PC-3 (cell line): ENCODE measurements around the gene UPK1B. TPM values are rescaled to one million over a fixed set of nuclear protein-coding genes. Genes with fewer than 3 reads are reported as not detected.

ENCODE experiments used
- ATAC-seq: fragments of 200-7000 bp; cut with Tn5 transposase; 2 replicates; pipeline ENCODE4 v1.9.1; 2020; ENCODE audit warnings: mild to moderate bottlenecking, moderate library complexity
- BruUV-seq: library from RNA; stranded (reverse); fragments of 400-500 nt; replicated peaks from 2 replicates; lab custom pipeline; 2021; lab: Mats Ljungman, UMichigan
- CTCF ChIA-PET: fragments of 300-600 bp; sonication (Branson Sonifier 250); formaldehyde crosslinking; loops from one replicate; lab custom pipeline; 2022; ENCODE audit warnings: antibody characterized with exemption; lab: Charles Lee
- POLR2A ChIA-PET: fragments of 300-600 bp; sonication (Branson Sonifier 250); formaldehyde crosslinking; loops from one replicate; lab custom pipeline; 2022; ENCODE audit warnings: antibody characterized with exemption; ENCODE audit not compliant: unreplicated experiment; lab: Charles Lee
- DNase-seq: peaks from one replicate; pipeline ENCODE4 v3.0.0-alpha.2; 2015
- H2AFZ ChIP-seq: fragments of 300-600 bp; sonication (generic); 2 replicates; pipeline ENCODE4 v1.6.0; 2016; ENCODE audit warnings: antibody characterized with exemption, low read length
- H3F3A ChIP-seq: fragments of 300-600 bp; sonication (generic); one replicate; pipeline ENCODE4 v1.6.0; 2017; ENCODE audit warnings: antibody characterized with exemption, low read length, control low read depth, mild to moderate bottlenecking; ENCODE audit not compliant: unreplicated experiment
- H3K27ac ChIP-seq: fragments of 300-600 bp; sonication (generic); 2 replicates; pipeline ENCODE4 v1.5.1; 2016; ENCODE audit warnings: mild to moderate bottlenecking, low read length
- H3K27me3 ChIP-seq: fragments of 300-600 bp; sonication (generic); 2 replicates; pipeline ENCODE4 v1.6.1; 2016; ENCODE audit warnings: low read length, mixed read lengths
- H3K36me3 ChIP-seq: fragments of 300-600 bp; sonication (generic); 2 replicates; pipeline ENCODE4 v1.6.1; 2016; ENCODE audit warnings: low read depth, mixed run types, low read length, mixed read lengths
- H3K4me1 ChIP-seq: fragments of 300-600 bp; sonication (generic); 2 replicates; pipeline ENCODE4 v1.5.1; 2016; ENCODE audit warnings: low read length; ENCODE audit not compliant: insufficient read depth
- H3K4me2 ChIP-seq: fragments of 300-600 bp; sonication (generic); 2 replicates; pipeline ENCODE4 v1.6.0; 2016; ENCODE audit warnings: low read length
- H3K4me3 ChIP-seq: fragments of 300-600 bp; sonication (generic); 2 replicates; pipeline ENCODE4 v1.5.1; 2016; ENCODE audit warnings: mild to moderate bottlenecking, low read length, mixed read lengths
- H3K79me2 ChIP-seq: fragments of 300-600 bp; sonication (generic); 2 replicates; pipeline ENCODE4 v1.6.1; 2017; ENCODE audit warnings: low read length, mixed read lengths
- H3K9ac ChIP-seq: fragments of 300-600 bp; sonication (generic); 2 replicates; pipeline ENCODE4 v1.6.0; 2016; ENCODE audit warnings: mild to moderate bottlenecking, low read length
- H3K9me2 ChIP-seq: fragments of 300-600 bp; sonication (generic); replicated peaks from 2 replicates; pipeline ENCODE4 v1.6.1; 2016; ENCODE audit warnings: mixed run types, low read length, mixed read lengths
- H3K9me3 ChIP-seq: fragments of 300-600 bp; sonication (generic); 2 replicates; pipeline ENCODE4 v1.6.1; 2016; ENCODE audit warnings: low read length, mixed read lengths
- H4K20me1 ChIP-seq: fragments of 300-600 bp; sonication (generic); 2 replicates; pipeline ENCODE4 v1.6.1; 2016; ENCODE audit warnings: low read length, mixed read lengths
- CTCF ChIP-seq: fragments of 300-600 bp; sonication (generic); conservative IDR thresholded peaks from 2 replicates; pipeline ENCODE4 v1.5.1; 2017; ENCODE audit warnings: antibody characterized with exemption, low read depth, mild to moderate bottlenecking, low read length
- EZH2 ChIP-seq: fragments of 300-600 bp; sonication (generic); IDR thresholded peaks from one replicate; pipeline ENCODE4 v1.6.1; 2017; ENCODE audit warnings: antibody characterized with exemption, mild to moderate bottlenecking, low read length; ENCODE audit not compliant: unreplicated experiment
- EZH2phosphoT487 ChIP-seq: fragments of 300-600 bp; sonication (generic); IDR thresholded peaks from 2 replicates; pipeline ENCODE4 v1.6.1; 2018; ENCODE audit warnings: mild to moderate bottlenecking, antibody characterized with exemption, low read length, borderline replicate concordance
- intact Hi-C: fragments of 100-400 bp; cut with micrococcal nuclease; formaldehyde crosslinking; loops from 2 replicates; pipeline ENCODE4 v1.9.0; 2023
- total RNA-seq: library from RNA; depleted of rRNA; stranded (reverse); fragments of >200 nt; gene quantifications from 2 replicates; pipeline ENCODE4 v1.2.3, GENCODE V29; 2014; rRNA removed

UPK1B gene
- total RNA-seq, 1 experiment from 2014 or later, result 0.04 TPM

GRCh38 chr3:119243712-119244111 lies 70.3 kb downstream of the UPK1B start:
- no TSS peak for BruUV-seq
- Histone ChIP-seq H3K9me3 (no peaks in the 10 kb centered on the region; the same call in 1 of the 2 replicates), H3K27ac (no peak overlapping the region), H3K27me3 (no peaks in the 10 kb centered on the region), H3K4me1 (peaks cover 9% of the 10 kb centered on the region), H2AFZ (no peak overlapping the region), H3K9ac (no peak overlapping the region), H3K79me2 (peaks cover 20% of the 10 kb centered on the region), H3K36me3 (no peaks in the 10 kb centered on the region), H3K4me2 (no peak overlapping the region), H4K20me1 (no peaks in the 10 kb centered on the region), H3K4me3 (no peak overlapping the region), H3F3A (no peaks in the 10 kb centered on the region), H3K9me2 (no peaks in the 10 kb centered on the region)
- ChIA-PET CTCF (interaction anchor here (0.6 kb wide), 1 partner anchor 106 kb away, joined by 3 read pairs; no protein-coding TSS in a partner anchor), POLR2A (no interaction called here)
- TF ChIP-seq CTCF (no peak), EZH2 (no peak), EZH2phosphoT487 (no peak)
- intact Hi-C loops, result no loop called here
- DNase-seq (no peak), ATAC-seq (no peak)

GRCh38 chr3:119245778-119246177 lies 72.4 kb downstream of the UPK1B start:
- H3K4me3 ChIP-seq, result no peak overlapping the region
- H3K4me2 ChIP-seq, result no peak overlapping the region
- H3K9me2 ChIP-seq, result no peaks in the 10 kb centered on the region
- H3K79me2 ChIP-seq, result no peaks in the 10 kb centered on the region
- no peak overlapping the region for H2AFZ ChIP-seq
- POLR2A ChIA-PET, result no interaction called here
- no peaks in the 10 kb centered on the region; the same call in 1 of the 2 replicates for H3K9me3 ChIP-seq
- H3K4me1 ChIP-seq, result peaks cover 6% of the 10 kb centered on the region
- H3K27ac ChIP-seq, result no peak overlapping the region
- DNase-seq, result no peak
- no peak for ATAC-seq
- no TSS peak for BruUV-seq
- CTCF ChIA-PET, result no interaction called here
- intact Hi-C loops, result no loop called here
- H3F3A ChIP-seq, result no peaks in the 10 kb centered on the region
- H3K27me3 ChIP-seq, result no peaks in the 10 kb centered on the region
- H4K20me1 ChIP-seq, result no peaks in the 10 kb centered on the region
- no peaks in the 10 kb centered on the region for H3K36me3 ChIP-seq
- no peak overlapping the region for H3K9ac ChIP-seq
- TF ChIP-seq EZH2 (no peak), CTCF (no peak), EZH2phosphoT487 (no peak)

Other genes with a start within 250 kb of the UPK1B start
- gene IGSF11, start 138.8 kb upstream of the UPK1B start, total RNA-seq, result 0.66 TPM in 1 of 2 replicates, not detected in the other
- 0.33 TPM in 1 of 2 replicates, not detected in the other for gene TEX55, start 27.4 kb upstream of the UPK1B start, total RNA-seq
- gene B4GALT4, start 67.3 kb downstream of the UPK1B start, total RNA-seq, result 37.6 and 40.8 TPM in 2 replicates
- 7.5 and 7.8 TPM in 2 replicates for gene ARHGAP31, start 120.8 kb downstream of the UPK1B start, total RNA-seq